HepG2 (cell line): ENCODE measurements around the gene BATF3. TPM values are rescaled to one million over a fixed set of nuclear protein-coding genes. Genes with fewer than 3 reads are reported as not detected.

ENCODE experiments used
- ATAC-seq: fragments of 200-7000 bp; cut with Tn5 transposase; 3 replicates; pipeline ENCODE4 v1.9.1; 2020; ENCODE audit warnings: mild to moderate bottlenecking, moderate library complexity
- BruUV-seq: library from RNA; stranded (reverse); fragments of 400-500 nt; replicated peaks from 2 replicates; lab custom pipeline; 2021; lab: Mats Ljungman, UMichigan
- CTCF ChIA-PET: fragments of 300-600 bp; formaldehyde crosslinking; extraction: SDS; loops from one replicate; lab custom pipeline; 2021; ENCODE audit warnings: low total read pairs, inconsistent platforms, low intra/inter-chr PET ratio; lab: Yijun Ruan, JAX
- POLR2A ChIA-PET: fragments of 350-600 bp; sonication (Branson Sonifier 250); formaldehyde crosslinking; loops from one replicate; lab custom pipeline; 2020; ENCODE audit warnings: antibody characterized with exemption, inconsistent platforms; lab: Yijun Ruan, JAX
- DNase-seq: peaks from one replicate; pipeline ENCODE4 v3.0.0-alpha.2; 2015; ENCODE audit warnings: low spot score
- FAIRE-seq: peaks from 3 replicates; lab custom pipeline; 2011; peaks lifted over from hg19 to GRCh38; lab: Jason Lieb, UNC
- H2AFZ ChIP-seq: one replicate; pipeline ENCODE4 v1.6.1; 2011; ENCODE audit warnings: low read length, inconsistent platforms
- H3K27ac ChIP-seq: fragments of 300-600 bp; 3 replicates; pipeline ENCODE4 v1.8.0; 2011; ENCODE audit warnings: mixed run types, mild to moderate bottlenecking, mixed read lengths, low read length, inconsistent platforms; ENCODE audit not compliant: insufficient read depth; ENCODE audit errors: extremely low read length
- H3K27me3 ChIP-seq, 2 experiments: fragments of 200-600 bp in 1 of 2; 2 replicates in 1 of 2; 3 replicates in 1 of 2; pipeline versions ENCODE4 v1.6.0 to v1.8.0; 2011; ENCODE audit warnings: low read length in 2 of 2, mild to moderate bottlenecking in 2 of 2, moderate library complexity in 2 of 2, inconsistent platforms in 1 of 2; ENCODE audit not compliant: insufficient read depth in 2 of 2, control insufficient read depth in 1 of 2
- H3K36me3 ChIP-seq, 2 experiments: fragments of 200-600 bp in 1 of 2; replicated peaks in 1 of 2; 2 replicates in 1 of 2; 3 replicates in 1 of 2; pipeline versions ENCODE4 v1.5.1 to v1.8.0; 2011; ENCODE audit warnings: low read length in 2 of 2, inconsistent platforms in 1 of 2; ENCODE audit not compliant: insufficient read depth in 2 of 2, control insufficient read depth in 1 of 2
- H3K4me1 ChIP-seq: 2 replicates; pipeline ENCODE4 v1.5.1; 2012; ENCODE audit warnings: low read length, inconsistent platforms; ENCODE audit not compliant: insufficient read depth
- H3K4me2 ChIP-seq: 2 replicates; pipeline ENCODE4 v1.6.0; 2011; ENCODE audit warnings: low read depth, low read length, inconsistent platforms
- H3K4me3 ChIP-seq, 3 experiments: fragments of 200-600 bp in 1 of 3; sonication (generic), shearing (Covaris generic) in 1 of 3; replicated peaks in 1 of 3; 2 replicates each; pipeline ENCODE4 v1.5.1; 2011 to 2016; ENCODE audit warnings: low read length in 3 of 3, inconsistent platforms in 2 of 3, low read depth in 2 of 3, mild to moderate bottlenecking in 2 of 3, control low read depth in 1 of 3, mixed read lengths in 1 of 3; ENCODE audit not compliant: insufficient read depth in 1 of 3
- H3K79me2 ChIP-seq: one replicate; pipeline ENCODE4 v1.6.1; 2011; ENCODE audit warnings: low read length, inconsistent platforms; ENCODE audit not compliant: insufficient read depth
- H3K9ac ChIP-seq: 2 replicates; pipeline ENCODE4 v1.6.0; 2011; ENCODE audit warnings: mild to moderate bottlenecking, low read depth, low read length, inconsistent platforms; ENCODE audit not compliant: insufficient read depth
- H3K9me3 ChIP-seq: 2 replicates; pipeline ENCODE4 v1.5.1; 2012; ENCODE audit warnings: mild to moderate bottlenecking, low read length
- H4K20me1 ChIP-seq: 2 replicates; pipeline ENCODE4 v1.6.0; 2011; ENCODE audit warnings: inconsistent platforms, mild to moderate bottlenecking, low read length, moderate library complexity; ENCODE audit not compliant: insufficient read depth
- ATF4 ChIP-seq, 2 experiments: fragments of 450-650 bp in 1 of 2; sonication (generic) in 1 of 2; formaldehyde crosslinking; IDR thresholded peaks; 2 replicates each; pipeline versions ENCODE4 v1.5.0 to v1.8.0; 2020 to 2022; ENCODE audit warnings: mild to moderate bottlenecking in 1 of 2, missing genetic modification reagents in 1 of 2
- BCL6 ChIP-seq: IDR thresholded peaks from 2 replicates; pipeline ENCODE4 v1.6.1; 2016; ENCODE audit warnings: missing genetic modification reagents, missing compliant biosample characterization
- FOXC1 ChIP-seq: sonication (generic); formaldehyde crosslinking; IDR thresholded peaks from 2 replicates; pipeline ENCODE4 v1.8.0; 2022; ENCODE audit warnings: mild to moderate bottlenecking, missing genetic modification reagents, borderline replicate concordance
- KDM6A ChIP-seq: IDR thresholded peaks from 2 replicates; pipeline ENCODE4 v1.6.1; 2016; ENCODE audit warnings: low read depth
- NFAT5 ChIP-seq: sonication (generic); formaldehyde crosslinking; IDR thresholded peaks from 2 replicates; pipeline ENCODE4 v1.4.0; 2020; ENCODE audit warnings: missing genetic modification reagents
- NFRKB ChIP-seq: fragments of 450-650 bp; IDR thresholded peaks from 2 replicates; pipeline ENCODE4 v1.6.1; 2017
- THYN1 ChIP-seq: sonication (generic); formaldehyde crosslinking; IDR thresholded peaks from 2 replicates; pipeline ENCODE4 v1.8.1; 2023; ENCODE audit warnings: low read depth, mild to moderate bottlenecking, moderate library complexity, missing genetic modification reagents, borderline replicate concordance
- ZNF503 ChIP-seq: sonication (generic); formaldehyde crosslinking; IDR thresholded peaks from 2 replicates; pipeline ENCODE4 v1.4.0; 2020; ENCODE audit warnings: missing genetic modification reagents
- WGBS: methylation state at CpG from one replicate; pipeline ENCODE4 v1.1.6; 2017; ENCODE audit warnings: low lambda C conversion rate; 5-methylcytosine and 5-hydroxymethylcytosine counted together
- in situ Hi-C: cut with HindIII; loops from 2 replicates; pipeline ENCODE4 v1.10.0; 2017; ENCODE audit warnings: low pct_unique_long_range_greater_than_20kb; ENCODE audit not compliant: extremely low pct_ligation_motif_present
- intact Hi-C: fragments of 100-400 bp; cut with micrococcal nuclease; formaldehyde crosslinking; loops from one replicate; pipeline ENCODE4 v1.10.0; 2022; ENCODE audit not compliant: unreplicated experiment
- polyA plus RNA-seq, 8 experiments: library from polyadenylated mRNA; depleted of rRNA in 3 of 8; stranded (reverse) in 7 of 8; unstranded in 1 of 8; fragments of >200 nt; fragmentation: Illumina TruSeq in 4 of 8; extraction: Trizol in 4 of 8; gene quantifications; 2 replicates each; pipeline versions ENCODE4 v1.2.1 to v1.2.3, GENCODE V29; 2011 to 2016; ENCODE audit warnings: low read depth in 4 of 8, missing spikeins in 1 of 8, mixed read lengths in 1 of 8; ENCODE audit not compliant: insufficient read depth in 1 of 8
- total RNA-seq, 5 experiments: library from RNA; depleted of rRNA; stranded (reverse); fragments of >200 nt; fragmentation: Illumina TruSeq; extraction: Trizol; gene quantifications; 2 replicates each; pipeline ENCODE4 v1.2.3, GENCODE V29; 2016; ENCODE audit warnings: low read depth in 1 of 5
- TF ChIP-seq, protein P1 (sequence below): sonication (generic); formaldehyde crosslinking; IDR thresholded peaks from 2 replicates; pipeline ENCODE4 v1.4.0; 2020; ENCODE audit warnings: missing genetic modification reagents, mild to moderate bottlenecking, borderline replicate concordance
- TF ChIP-seq, protein P2 (sequence below): IDR thresholded peaks from 2 replicates; pipeline ENCODE4 v1.6.1; 2016; ENCODE audit warnings: missing compliant biosample characterization, missing genetic modification reagents, borderline replicate concordance
- TF ChIP-seq, protein P3 (sequence below): sonication (generic); formaldehyde crosslinking; IDR thresholded peaks from 2 replicates; pipeline ENCODE4 v1.5.0; 2020; ENCODE audit warnings: missing genetic modification reagents

The BATF3 gene
- total and polyA plus RNA-seq, 2 of the 13 experiments (the other 11 are each of a cell fraction or from before 2014, with no cell fraction given) = 0.13 TPM; not detected in 1

DNA sequence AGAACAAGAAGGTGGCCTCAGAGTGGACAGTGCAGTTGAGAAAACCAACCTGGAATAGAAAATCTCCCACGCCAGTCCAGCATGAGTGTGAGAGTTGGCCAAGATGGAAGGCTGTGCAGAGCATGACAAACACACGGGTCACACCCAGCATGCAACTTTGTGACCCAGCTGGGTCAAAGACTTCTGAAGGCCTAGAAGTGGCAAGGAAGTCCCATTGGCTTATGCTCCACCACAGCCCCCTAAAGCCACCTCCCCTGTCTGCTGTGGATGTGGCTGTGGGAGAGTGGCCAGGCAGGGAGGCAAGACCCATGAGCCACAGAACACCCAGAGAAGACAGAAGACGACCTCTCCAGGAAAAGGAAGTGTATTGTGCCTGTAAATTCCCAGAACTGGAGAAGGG lies 13.6 kb downstream of the BATF3 start:
- CTCF ChIA-PET = no interaction called here
- no peak overlapping the region for H2AFZ ChIP-seq
- no peak overlapping the region for H3K9ac ChIP-seq
- intact Hi-C loops (no loop called here), in situ Hi-C loops (no loop called here)
- BruUV-seq = no TSS peak
- no peaks in the 10 kb centered on the region for H3K4me1 ChIP-seq
- no peak overlapping the region for H3K4me3 ChIP-seq
- no peak overlapping the region for H3K27ac ChIP-seq
- FAIRE-seq (no peak), ATAC-seq (no peak), DNase-seq (no peak)
- no peak overlapping the region for H3K4me2 ChIP-seq
- no peaks in the 10 kb centered on the region for H3K79me2 ChIP-seq
- 47% methylated on average over 3 of the region's 3 CpGs for WGBS
- no peaks in the 10 kb centered on the region for H3K9me3 ChIP-seq
- no peaks in the 10 kb centered on the region for H3K36me3 ChIP-seq
- POLR2A ChIA-PET = no interaction called here
- H3K27me3 ChIP-seq = peaks cover 0 to 74% of the 10 kb centered on the region in 2 experiments; a peak in 4 of 5 replicates
- H4K20me1 ChIP-seq = no peaks in the 10 kb centered on the region
- TF ChIP-seq ZNF503 (CRISPR knock-in tag) = no peak
- no peak for TF ChIP-seq NFAT5 (CRISPR knock-in tag)
- no peak for TF ChIP-seq NFRKB
- TF ChIP-seq THYN1 = no peak
- no peak for TF ChIP-seq FOXC1 (CRISPR knock-in tag)
- TF ChIP-seq BCL6 (CRISPR knock-in tag) = no peak
- TF ChIP-seq ATF4 (CRISPR knock-in tag; IDR thresholded peaks at IDR 0.05) = no peak
- TF ChIP-seq, protein P1, sequence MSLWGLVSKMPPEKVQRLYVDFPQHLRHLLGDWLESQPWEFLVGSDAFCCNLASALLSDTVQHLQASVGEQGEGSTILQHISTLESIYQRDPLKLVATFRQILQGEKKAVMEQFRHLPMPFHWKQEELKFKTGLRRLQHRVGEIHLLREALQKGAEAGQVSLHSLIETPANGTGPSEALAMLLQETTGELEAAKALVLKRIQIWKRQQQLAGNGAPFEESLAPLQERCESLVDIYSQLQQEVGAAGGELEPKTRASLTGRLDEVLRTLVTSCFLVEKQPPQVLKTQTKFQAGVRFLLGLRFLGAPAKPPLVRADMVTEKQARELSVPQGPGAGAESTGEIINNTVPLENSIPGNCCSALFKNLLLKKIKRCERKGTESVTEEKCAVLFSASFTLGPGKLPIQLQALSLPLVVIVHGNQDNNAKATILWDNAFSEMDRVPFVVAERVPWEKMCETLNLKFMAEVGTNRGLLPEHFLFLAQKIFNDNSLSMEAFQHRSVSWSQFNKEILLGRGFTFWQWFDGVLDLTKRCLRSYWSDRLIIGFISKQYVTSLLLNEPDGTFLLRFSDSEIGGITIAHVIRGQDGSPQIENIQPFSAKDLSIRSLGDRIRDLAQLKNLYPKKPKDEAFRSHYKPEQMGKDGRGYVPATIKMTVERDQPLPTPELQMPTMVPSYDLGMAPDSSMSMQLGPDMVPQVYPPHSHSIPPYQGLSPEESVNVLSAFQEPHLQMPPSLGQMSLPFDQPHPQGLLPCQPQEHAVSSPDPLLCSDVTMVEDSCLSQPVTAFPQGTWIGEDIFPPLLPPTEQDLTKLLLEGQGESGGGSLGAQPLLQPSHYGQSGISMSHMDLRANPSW (CRISPR knock-in tag) = no peak
- TF ChIP-seq, protein P2, sequence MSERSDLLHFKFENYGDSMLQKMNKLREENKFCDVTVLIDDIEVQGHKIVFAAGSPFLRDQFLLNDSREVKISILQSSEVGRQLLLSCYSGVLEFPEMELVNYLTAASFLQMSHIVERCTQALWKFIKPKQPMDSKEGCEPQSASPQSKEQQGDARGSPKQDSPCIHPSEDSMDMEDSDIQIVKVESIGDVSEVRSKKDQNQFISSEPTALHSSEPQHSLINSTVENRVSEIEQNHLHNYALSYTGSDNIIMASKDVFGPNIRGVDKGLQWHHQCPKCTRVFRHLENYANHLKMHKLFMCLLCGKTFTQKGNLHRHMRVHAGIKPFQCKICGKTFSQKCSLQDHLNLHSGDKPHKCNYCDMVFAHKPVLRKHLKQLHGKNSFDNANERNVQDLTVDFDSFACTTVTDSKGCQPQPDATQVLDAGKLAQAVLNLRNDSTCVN (CRISPR knock-in tag) = no peak
- TF ChIP-seq, protein P3, sequence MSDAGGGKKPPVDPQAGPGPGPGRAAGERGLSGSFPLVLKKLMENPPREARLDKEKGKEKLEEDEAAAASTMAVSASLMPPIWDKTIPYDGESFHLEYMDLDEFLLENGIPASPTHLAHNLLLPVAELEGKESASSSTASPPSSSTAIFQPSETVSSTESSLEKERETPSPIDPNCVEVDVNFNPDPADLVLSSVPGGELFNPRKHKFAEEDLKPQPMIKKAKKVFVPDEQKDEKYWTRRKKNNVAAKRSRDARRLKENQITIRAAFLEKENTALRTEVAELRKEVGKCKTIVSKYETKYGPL (CRISPR knock-in tag) = no peak
- TF ChIP-seq KDM6A (CRISPR knock-in tag) = no peak
